ENCODE results near the gene GPALPP1.
"Not testable (repeated sequence)": the region's sequence is repeated elsewhere in the genome, so short reads cannot be mapped to it uniquely, and the experiment has no call there.

GPALPP1 gene

GRCh38 chr13:45004096-45004495 is 14.8 kb downstream of the GPALPP1 start:
- TF ChIP-seq CTCF (IDR thresholded peaks at IDR 0.05; ENCODE audit: insufficient read depth, low read depth, low read length, missing control alignments): no peak
- no peak overlapping the region for H3K4me3 ChIP-seq (ENCODE audit: low read depth, low read length)
- DNase-seq (ENCODE audit: low read depth): no peak

- no peak for TF ChIP-seq CTCF (IDR thresholded peaks at IDR 0.05; ENCODE audit: insufficient read depth, low read depth, low read length, missing control alignments)
- no peak overlapping the region for H3K4me3 ChIP-seq (ENCODE audit: low read depth, low read length)
- no peak for DNase-seq (ENCODE audit: low read depth)
Observed at GRCh38 chr13:45007225-45007624, 17.9 kb downstream of the GPALPP1 start.

- TF ChIP-seq CTCF (IDR thresholded peaks at IDR 0.05; ENCODE audit: insufficient read depth, low read depth, low read length, missing control alignments): no peak
- no peak overlapping the region for H3K4me3 ChIP-seq (ENCODE audit: low read depth, low read length)
- no peak for DNase-seq (ENCODE audit: low read depth)
Observed at GRCh38 chr13:45007823-45008222, 18.5 kb downstream of the GPALPP1 start.

GRCh38 chr13:45011198-45011597 is 21.9 kb downstream of the GPALPP1 start:
- no peak overlapping the region for H3K4me3 ChIP-seq (ENCODE audit: low read depth, low read length)
- no peak for TF ChIP-seq CTCF (IDR thresholded peaks at IDR 0.05; ENCODE audit: insufficient read depth, low read depth, low read length, missing control alignments)
- no peak for DNase-seq (ENCODE audit: low read depth)

GRCh38 chr13:45015300-45015699 is 26.0 kb downstream of the GPALPP1 start:
- DNase-seq (ENCODE audit: low read depth): no peak
- no peak overlapping the region for H3K4me3 ChIP-seq (ENCODE audit: low read depth, low read length)
- no peak for TF ChIP-seq CTCF (IDR thresholded peaks at IDR 0.05; ENCODE audit: insufficient read depth, low read depth, low read length, missing control alignments)

- H3K4me3 ChIP-seq (ENCODE audit: low read depth, low read length): no peak overlapping the region
- no peak for DNase-seq (ENCODE audit: low read depth)
- TF ChIP-seq CTCF (IDR thresholded peaks at IDR 0.05; ENCODE audit: insufficient read depth, low read depth, low read length, missing control alignments): no peak
Observed at GRCh38 chr13:45016792-45017425, 27.6 kb downstream of the GPALPP1 start.

- DNase-seq (ENCODE audit: low read depth); H3K4me3 ChIP-seq (ENCODE audit: low read depth, low read length): not testable (repeated sequence)
Observed at GRCh38 chr13:45019981-45020380, 30.6 kb downstream of the GPALPP1 start.

Measured in GM12865 (cell line).